Parathyroid adenoma (tissue), 2 donors: ENCODE measurements around the gene MROH8.

Experiments
- H2AFZ ChIP-seq: fragments of 300-600 bp; sonication (generic); one replicate; pipeline ENCODE4 v1.7.0; 2017; ENCODE audit warnings: antibody characterized with exemption, mild to moderate bottlenecking
- H3K27ac ChIP-seq: fragments of 300-600 bp; sonication (generic); one replicate; pipeline ENCODE4 v1.7.0; 2017
- H3K27me3 ChIP-seq: fragments of 300-600 bp; sonication (generic); one replicate; pipeline ENCODE4 v1.7.0; 2017; ENCODE audit warnings: low read length; ENCODE audit not compliant: control insufficient read depth, insufficient read depth
- H3K36me3 ChIP-seq: fragments of 300-600 bp; sonication (generic); one replicate; pipeline ENCODE4 v1.7.0; 2017; ENCODE audit warnings: low read length; ENCODE audit not compliant: control insufficient read depth, insufficient read depth
- H3K4me1 ChIP-seq: fragments of 300-600 bp; sonication (generic); one replicate; pipeline ENCODE4 v1.7.0; 2017; ENCODE audit warnings: control low read depth
- H3K4me2 ChIP-seq: fragments of 300-600 bp; sonication (generic); one replicate; pipeline ENCODE4 v1.7.0; 2017; ENCODE audit warnings: low read length
- H3K4me3 ChIP-seq: fragments of 300-600 bp; sonication (generic); one replicate; pipeline ENCODE4 v1.7.0; 2017; ENCODE audit warnings: low read depth, low read length
- H3K79me2 ChIP-seq: fragments of 300-600 bp; sonication (generic); one replicate; pipeline ENCODE4 v1.7.0; 2017; ENCODE audit warnings: control low read depth
- H3K9ac ChIP-seq: fragments of 300-600 bp; sonication (generic); one replicate; pipeline ENCODE4 v1.7.0; 2017; ENCODE audit warnings: mild to moderate bottlenecking
- H3K9me3 ChIP-seq: fragments of 300-600 bp; sonication (generic); one replicate; pipeline ENCODE4 v1.7.0; 2017; ENCODE audit warnings: low read length; ENCODE audit not compliant: control insufficient read depth
- TF ChIP-seq, protein P1 (sequence below): fragments of 300-600 bp; sonication (generic); IDR thresholded peaks from one replicate; pipeline ENCODE4 v1.7.0; 2017; ENCODE audit warnings: antibody characterized with exemption, mild to moderate bottlenecking
- donor health status: primary hyperparathyroidism.

Gene MROH8

DNA sequence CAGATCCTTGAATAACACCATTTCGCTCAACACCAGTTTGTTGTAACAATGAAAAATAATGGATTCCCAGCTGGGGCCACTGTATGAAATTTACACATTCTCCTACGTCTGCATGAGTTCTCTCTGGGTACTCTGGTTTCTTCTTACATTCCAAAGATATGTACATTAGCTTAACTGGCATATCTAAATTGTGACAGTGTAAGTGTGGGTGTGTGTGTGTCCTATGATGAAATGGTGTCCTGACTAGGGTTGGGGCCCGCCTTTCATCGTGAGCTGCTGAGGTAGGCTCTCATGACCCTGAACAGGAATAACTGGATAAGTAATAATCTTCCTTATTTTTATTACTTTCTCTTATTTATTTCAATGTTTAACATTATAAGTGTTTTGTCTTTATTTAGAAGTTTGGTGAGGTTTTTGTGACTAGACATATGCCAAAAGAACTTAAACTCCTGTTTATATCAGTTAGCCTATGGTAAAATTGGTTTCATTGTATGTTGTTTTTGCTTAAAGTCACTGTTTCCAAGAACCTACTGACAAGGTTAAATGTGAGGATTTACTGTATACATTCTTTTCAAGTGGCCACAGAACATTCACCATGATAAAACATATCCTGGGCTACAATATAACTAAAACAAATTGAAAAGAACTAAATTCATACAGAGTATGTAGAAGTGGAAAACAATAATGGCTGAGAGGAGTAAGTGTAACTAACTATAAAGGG is 126.0 kb downstream of the MROH8 start:
- H3K4me3 ChIP-seq: no peak overlapping the region
- TF ChIP-seq, protein P1, sequence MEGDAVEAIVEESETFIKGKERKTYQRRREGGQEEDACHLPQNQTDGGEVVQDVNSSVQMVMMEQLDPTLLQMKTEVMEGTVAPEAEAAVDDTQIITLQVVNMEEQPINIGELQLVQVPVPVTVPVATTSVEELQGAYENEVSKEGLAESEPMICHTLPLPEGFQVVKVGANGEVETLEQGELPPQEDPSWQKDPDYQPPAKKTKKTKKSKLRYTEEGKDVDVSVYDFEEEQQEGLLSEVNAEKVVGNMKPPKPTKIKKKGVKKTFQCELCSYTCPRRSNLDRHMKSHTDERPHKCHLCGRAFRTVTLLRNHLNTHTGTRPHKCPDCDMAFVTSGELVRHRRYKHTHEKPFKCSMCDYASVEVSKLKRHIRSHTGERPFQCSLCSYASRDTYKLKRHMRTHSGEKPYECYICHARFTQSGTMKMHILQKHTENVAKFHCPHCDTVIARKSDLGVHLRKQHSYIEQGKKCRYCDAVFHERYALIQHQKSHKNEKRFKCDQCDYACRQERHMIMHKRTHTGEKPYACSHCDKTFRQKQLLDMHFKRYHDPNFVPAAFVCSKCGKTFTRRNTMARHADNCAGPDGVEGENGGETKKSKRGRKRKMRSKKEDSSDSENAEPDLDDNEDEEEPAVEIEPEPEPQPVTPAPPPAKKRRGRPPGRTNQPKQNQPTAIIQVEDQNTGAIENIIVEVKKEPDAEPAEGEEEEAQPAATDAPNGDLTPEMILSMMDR: no peak
- no peaks in the 10 kb centered on the region for H3K9me3 ChIP-seq
- H2AFZ ChIP-seq: no peak overlapping the region
- H3K4me2 ChIP-seq: no peak overlapping the region
- no peaks in the 10 kb centered on the region for H3K36me3 ChIP-seq
- H3K79me2 ChIP-seq: no peaks in the 10 kb centered on the region
- no peaks in the 10 kb centered on the region for H3K27me3 ChIP-seq
- H3K27ac ChIP-seq: no peak overlapping the region
- no peak overlapping the region for H3K9ac ChIP-seq
- no peaks in the 10 kb centered on the region for H3K4me1 ChIP-seq
